Esophagus squamous epithelium (tissue), 5 donors: ENCODE measurements around the gene HOATZ. TPM values are rescaled to one million over a fixed set of nuclear protein-coding genes. Genes with fewer than 3 reads are reported as not detected.

Experiments
- DNase-seq: peaks from one replicate; lab custom pipeline; 2025; lab: John Stamatoyannopoulos, UW
- H3K27ac ChIP-seq, 4 donors: fragments of 200-600 bp; sonication (generic); one replicate each; pipeline ENCODE4 v1.5.1; 2016 to 2019; ENCODE audit warnings: mild to moderate bottlenecking in 1 of 4
- H3K27me3 ChIP-seq, 4 donors: fragments of 200-600 bp; sonication (generic); 1 replicate in 3 of 4; 2 replicates in 1 of 4; pipeline versions ENCODE4 v1.5.1 to v1.6.0; 2017 to 2021; ENCODE audit warnings: antibody characterized with exemption in 1 of 4
- H3K36me3 ChIP-seq, 3 donors: fragments of 200-600 bp; sonication (generic); one replicate each; pipeline ENCODE4 v1.5.1; 2016 to 2019
- H3K4me1 ChIP-seq, 3 donors: fragments of 200-600 bp; sonication (generic); one replicate each; pipeline ENCODE4 v1.5.1; 2017 to 2019
- H3K4me3 ChIP-seq, 4 donors: fragments of 200-600 bp; sonication (generic); 1 replicate in 3 of 4; 2 replicates in 1 of 4; pipeline ENCODE4 v1.5.1; 2016 to 2019; ENCODE audit warnings: mild to moderate bottlenecking in 2 of 4, moderate library complexity in 1 of 4
- H3K9me3 ChIP-seq, 3 donors: fragments of 200-600 bp; sonication (generic); one replicate each; pipeline ENCODE4 v1.5.1; 2016 to 2019
- POLR2A ChIP-seq, 4 donors: fragments of 450-650 bp; IDR thresholded peaks; one replicate each; pipeline ENCODE4 v1.6.1; 2017; ENCODE audit warnings: antibody characterized with exemption in 4 of 4, mild to moderate bottlenecking in 4 of 4, moderate library complexity in 3 of 4
- whole genome bisulfite sequencing, 2 donors: methylation state at CpG; one replicate each; pipeline ENCODE4 v1.1.5; 2018; 5-methylcytosine and 5-hydroxymethylcytosine counted together
- intact Hi-C: fragments of 100-400 bp; cut with DNase I; formaldehyde crosslinking; loops from one replicate; pipeline ENCODE4 v1.15.0; 2022
- small RNA-seq, 4 donors: library from RNA; depleted of rRNA; stranded (forward); fragments of <200 nt; gene quantifications; one replicate each; pipeline ENCODE3, GENCODE V24; 2016
- total RNA-seq, 4 donors: library from RNA; depleted of rRNA; stranded (reverse); fragments of >200 nt; gene quantifications; one replicate each; pipeline ENCODE4 v1.1.0, GENCODE V29; 2016
- TF ChIP-seq, protein P1 (sequence below), 6 experiments: fragments of 450-650 bp in 4 of 6; fragments of 200-600 bp in 2 of 6; sonication (generic) in 2 of 6; IDR thresholded peaks; one replicate each; pipeline ENCODE4 v1.5.1; 2016 to 2019; ENCODE audit warnings: antibody characterized with exemption in 6 of 6, mild to moderate bottlenecking in 4 of 6, moderate library complexity in 4 of 6
- donor health status: DM: yes; HTN: yes; CAD: no.

The HOATZ gene
- total RNA-seq, 4 donors from 2014 or later = not detected

DNA sequence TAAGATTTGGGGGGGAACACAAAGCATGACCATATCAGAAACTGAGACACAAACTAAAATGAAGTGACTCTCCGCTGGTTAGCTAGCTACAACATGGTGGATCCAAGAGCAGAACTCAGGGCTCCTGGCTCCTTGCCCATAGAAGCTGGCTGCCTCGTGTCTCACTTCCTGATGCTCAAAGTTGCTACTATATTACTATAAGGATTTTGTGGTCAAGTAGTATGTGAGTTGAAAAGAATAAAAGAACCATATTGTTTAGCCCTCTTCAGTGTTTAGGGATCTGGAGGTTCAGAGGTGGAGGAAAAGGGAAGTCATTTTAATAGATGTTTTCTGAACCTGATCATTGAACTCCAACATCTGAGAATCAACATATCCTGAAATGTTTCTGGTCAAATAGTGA is 70.8 kb downstream of the HOATZ start:
- Histone ChIP-seq H3K9me3 (no peaks in the 10 kb centered on the region), H3K27ac (no peak overlapping the region), H3K27me3 (no peaks in the 10 kb centered on the region), H3K4me1 (peaks cover 0 to 9% (median 0%) of the 10 kb centered on the region in 3 donors), H3K36me3 (no peaks in the 10 kb centered on the region), H3K4me3 (no peak overlapping the region)
- intact Hi-C loops = no loop called here
- 38 to 44% methylated on average over 2 of the region's 2 CpGs for WGBS, 2 donors
- no peak for TF ChIP-seq POLR2A (IDR thresholded peaks at IDR 0.05)
- TF ChIP-seq, protein P1, sequence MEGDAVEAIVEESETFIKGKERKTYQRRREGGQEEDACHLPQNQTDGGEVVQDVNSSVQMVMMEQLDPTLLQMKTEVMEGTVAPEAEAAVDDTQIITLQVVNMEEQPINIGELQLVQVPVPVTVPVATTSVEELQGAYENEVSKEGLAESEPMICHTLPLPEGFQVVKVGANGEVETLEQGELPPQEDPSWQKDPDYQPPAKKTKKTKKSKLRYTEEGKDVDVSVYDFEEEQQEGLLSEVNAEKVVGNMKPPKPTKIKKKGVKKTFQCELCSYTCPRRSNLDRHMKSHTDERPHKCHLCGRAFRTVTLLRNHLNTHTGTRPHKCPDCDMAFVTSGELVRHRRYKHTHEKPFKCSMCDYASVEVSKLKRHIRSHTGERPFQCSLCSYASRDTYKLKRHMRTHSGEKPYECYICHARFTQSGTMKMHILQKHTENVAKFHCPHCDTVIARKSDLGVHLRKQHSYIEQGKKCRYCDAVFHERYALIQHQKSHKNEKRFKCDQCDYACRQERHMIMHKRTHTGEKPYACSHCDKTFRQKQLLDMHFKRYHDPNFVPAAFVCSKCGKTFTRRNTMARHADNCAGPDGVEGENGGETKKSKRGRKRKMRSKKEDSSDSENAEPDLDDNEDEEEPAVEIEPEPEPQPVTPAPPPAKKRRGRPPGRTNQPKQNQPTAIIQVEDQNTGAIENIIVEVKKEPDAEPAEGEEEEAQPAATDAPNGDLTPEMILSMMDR (IDR thresholded peaks at IDR 0.05) = no peak
- no peak for DNase-seq

DNA sequence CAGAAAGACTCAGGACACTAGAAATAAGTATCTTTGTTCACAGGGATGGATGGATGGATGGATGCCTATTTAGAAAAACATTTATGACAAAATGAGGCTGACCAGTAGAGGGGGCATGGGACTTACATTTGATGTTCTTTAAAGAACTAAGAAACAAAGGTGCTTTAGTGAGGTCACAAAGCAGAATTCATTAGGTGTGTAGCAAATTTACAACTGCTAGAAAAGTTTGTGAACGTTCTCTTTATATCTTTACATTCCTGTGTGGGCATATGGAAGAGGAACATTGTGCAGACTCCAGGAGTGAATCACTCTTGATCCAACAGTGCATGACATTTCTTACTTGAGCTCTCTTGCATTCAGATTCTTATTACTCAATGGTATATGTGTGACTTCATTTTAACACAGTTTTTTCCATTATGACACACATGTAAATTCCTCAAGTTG is 71.8 kb downstream of the HOATZ start:
- H3K4me3 ChIP-seq = no peak overlapping the region
- WGBS, 2 donors = 23 to 30% methylated on average over 1 of the region's 1 CpG
- intact Hi-C loops = no loop called here
- no peak overlapping the region for H3K27ac ChIP-seq
- no peak for TF ChIP-seq POLR2A (IDR thresholded peaks at IDR 0.05)
- TF ChIP-seq, protein P1 (IDR thresholded peaks at IDR 0.05) = peak in 5 of 6 experiments; percentile 43 to 67 (median 53)
- DNase-seq = no peak
- no peaks in the 10 kb centered on the region for H3K9me3 ChIP-seq
- no peaks in the 10 kb centered on the region for H3K27me3 ChIP-seq
- H3K4me1 ChIP-seq = peaks cover 0 to 9% (median 0%) of the 10 kb centered on the region in 3 donors
- no peaks in the 10 kb centered on the region for H3K36me3 ChIP-seq

Small RNA genes within 50 kb of the gene (small RNA-seq; reads per million reads assigned to genes)
- gene MIR34B = 0.09 to 0.68 (median 0.15) reads per million in 4 donors
- gene MIR34C = 0.85 to 21.2 (median 3.2) reads per million in 4 donors

Other genes starting within 250 kb of the HOATZ start
- 1 to 10 TPM; 1.3 to 4.1 (median 2.1) TPM for gene POU2AF3, start 216.2 kb upstream of the HOATZ start, total RNA-seq
- 1 to 10 TPM in 2 of 4 donors, under 1 TPM in 1, not detected in 1; 0.57 to 2.2 (median 1.8) TPM for gene POU2AF1, start 135.5 kb upstream of the HOATZ start, total RNA-seq
- not detected for gene BTG4, start 2.4 kb upstream of the HOATZ start, total RNA-seq
- gene LAYN, start 25.9 kb downstream of the HOATZ start, total RNA-seq = 10 to 100 TPM in 2 of 4 donors, 1 to 10 TPM in 2; 1.6 to 13.0 (median 8.9) TPM
- gene SIK2, start 87.7 kb downstream of the HOATZ start, total RNA-seq = 10 to 100 TPM in 1 of 4 donors, 1 to 10 TPM in 3; 6.1 to 24.3 (median 9.5) TPM